ENCODE measurements around the gene SGIP1. TPM values are rescaled to one million over a fixed set of nuclear protein-coding genes. Genes with fewer than 3 reads are reported as not detected.

Gene SGIP1
- total and polyA plus RNA-seq, 2 experiments from 2014 or later, result 2.4 to 6.1 TPM

DNA sequence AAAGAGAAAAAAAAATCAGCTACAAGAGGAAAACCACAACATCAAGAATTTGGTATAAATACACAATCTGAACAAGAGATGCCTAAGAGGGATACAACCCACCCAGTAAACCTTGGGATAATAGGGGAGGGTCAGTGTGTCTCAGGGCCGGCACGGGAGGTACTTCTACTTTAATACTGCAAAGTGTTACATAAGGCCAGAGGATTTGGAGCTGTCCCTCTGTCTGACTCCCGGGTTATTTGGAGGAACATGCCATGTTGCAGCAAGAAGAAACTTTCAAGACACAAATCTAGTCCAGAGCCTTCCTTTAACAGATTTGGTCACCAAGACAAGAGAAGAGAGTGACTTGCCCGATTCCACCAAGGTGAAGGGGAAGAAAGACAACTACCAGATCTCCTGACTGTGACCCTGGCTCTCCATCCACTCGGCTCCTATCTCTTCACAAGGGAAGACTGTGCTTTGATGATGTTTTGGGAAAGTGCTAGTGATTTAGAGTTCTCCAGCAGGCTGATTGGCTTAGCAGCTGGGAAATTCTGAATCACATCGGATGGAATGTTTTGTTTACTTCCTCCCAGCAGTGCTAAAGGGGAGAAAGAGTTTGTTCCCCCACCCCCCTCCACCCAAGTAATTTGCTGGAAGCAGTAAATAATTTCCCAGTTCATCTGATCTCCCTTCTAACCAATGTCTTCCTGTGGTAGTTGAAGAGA lies 29.3 kb downstream of the SGIP1 start:
- Mint-ChIP-seq H3K27ac (peak overlapping the region; percentile 35), H3K4me1 (peaks cover 20% of the 10 kb centered on the region), H3K36me3 (ENCODE audit: low read depth) (no peaks in the 10 kb centered on the region), H3K9me3 (no peaks in the 10 kb centered on the region; the same call in 2 of the 3 replicates), H3K27me3 (ENCODE audit: insufficient read depth, low read depth, poor library complexity) (no peaks in the 10 kb centered on the region), H3K4me3 (no peak overlapping the region)
- no peaks in the 10 kb centered on the region for H4K20me1 ChIP-seq (replicated peaks; ENCODE audit: insufficient read depth)
- no peak overlapping the region for H3K4me3 ChIP-seq
- no peaks in the 10 kb centered on the region for H3K27me3 ChIP-seq (ENCODE audit: insufficient read depth)
- H3K4me1 ChIP-seq (ENCODE audit: insufficient read depth), result peaks cover 12% of the 10 kb centered on the region
- DNase-seq (ENCODE audit: low spot score) (peak; percentile 49), ATAC-seq (peak; percentile 53)
- TF ChIP-seq, protein P1, sequence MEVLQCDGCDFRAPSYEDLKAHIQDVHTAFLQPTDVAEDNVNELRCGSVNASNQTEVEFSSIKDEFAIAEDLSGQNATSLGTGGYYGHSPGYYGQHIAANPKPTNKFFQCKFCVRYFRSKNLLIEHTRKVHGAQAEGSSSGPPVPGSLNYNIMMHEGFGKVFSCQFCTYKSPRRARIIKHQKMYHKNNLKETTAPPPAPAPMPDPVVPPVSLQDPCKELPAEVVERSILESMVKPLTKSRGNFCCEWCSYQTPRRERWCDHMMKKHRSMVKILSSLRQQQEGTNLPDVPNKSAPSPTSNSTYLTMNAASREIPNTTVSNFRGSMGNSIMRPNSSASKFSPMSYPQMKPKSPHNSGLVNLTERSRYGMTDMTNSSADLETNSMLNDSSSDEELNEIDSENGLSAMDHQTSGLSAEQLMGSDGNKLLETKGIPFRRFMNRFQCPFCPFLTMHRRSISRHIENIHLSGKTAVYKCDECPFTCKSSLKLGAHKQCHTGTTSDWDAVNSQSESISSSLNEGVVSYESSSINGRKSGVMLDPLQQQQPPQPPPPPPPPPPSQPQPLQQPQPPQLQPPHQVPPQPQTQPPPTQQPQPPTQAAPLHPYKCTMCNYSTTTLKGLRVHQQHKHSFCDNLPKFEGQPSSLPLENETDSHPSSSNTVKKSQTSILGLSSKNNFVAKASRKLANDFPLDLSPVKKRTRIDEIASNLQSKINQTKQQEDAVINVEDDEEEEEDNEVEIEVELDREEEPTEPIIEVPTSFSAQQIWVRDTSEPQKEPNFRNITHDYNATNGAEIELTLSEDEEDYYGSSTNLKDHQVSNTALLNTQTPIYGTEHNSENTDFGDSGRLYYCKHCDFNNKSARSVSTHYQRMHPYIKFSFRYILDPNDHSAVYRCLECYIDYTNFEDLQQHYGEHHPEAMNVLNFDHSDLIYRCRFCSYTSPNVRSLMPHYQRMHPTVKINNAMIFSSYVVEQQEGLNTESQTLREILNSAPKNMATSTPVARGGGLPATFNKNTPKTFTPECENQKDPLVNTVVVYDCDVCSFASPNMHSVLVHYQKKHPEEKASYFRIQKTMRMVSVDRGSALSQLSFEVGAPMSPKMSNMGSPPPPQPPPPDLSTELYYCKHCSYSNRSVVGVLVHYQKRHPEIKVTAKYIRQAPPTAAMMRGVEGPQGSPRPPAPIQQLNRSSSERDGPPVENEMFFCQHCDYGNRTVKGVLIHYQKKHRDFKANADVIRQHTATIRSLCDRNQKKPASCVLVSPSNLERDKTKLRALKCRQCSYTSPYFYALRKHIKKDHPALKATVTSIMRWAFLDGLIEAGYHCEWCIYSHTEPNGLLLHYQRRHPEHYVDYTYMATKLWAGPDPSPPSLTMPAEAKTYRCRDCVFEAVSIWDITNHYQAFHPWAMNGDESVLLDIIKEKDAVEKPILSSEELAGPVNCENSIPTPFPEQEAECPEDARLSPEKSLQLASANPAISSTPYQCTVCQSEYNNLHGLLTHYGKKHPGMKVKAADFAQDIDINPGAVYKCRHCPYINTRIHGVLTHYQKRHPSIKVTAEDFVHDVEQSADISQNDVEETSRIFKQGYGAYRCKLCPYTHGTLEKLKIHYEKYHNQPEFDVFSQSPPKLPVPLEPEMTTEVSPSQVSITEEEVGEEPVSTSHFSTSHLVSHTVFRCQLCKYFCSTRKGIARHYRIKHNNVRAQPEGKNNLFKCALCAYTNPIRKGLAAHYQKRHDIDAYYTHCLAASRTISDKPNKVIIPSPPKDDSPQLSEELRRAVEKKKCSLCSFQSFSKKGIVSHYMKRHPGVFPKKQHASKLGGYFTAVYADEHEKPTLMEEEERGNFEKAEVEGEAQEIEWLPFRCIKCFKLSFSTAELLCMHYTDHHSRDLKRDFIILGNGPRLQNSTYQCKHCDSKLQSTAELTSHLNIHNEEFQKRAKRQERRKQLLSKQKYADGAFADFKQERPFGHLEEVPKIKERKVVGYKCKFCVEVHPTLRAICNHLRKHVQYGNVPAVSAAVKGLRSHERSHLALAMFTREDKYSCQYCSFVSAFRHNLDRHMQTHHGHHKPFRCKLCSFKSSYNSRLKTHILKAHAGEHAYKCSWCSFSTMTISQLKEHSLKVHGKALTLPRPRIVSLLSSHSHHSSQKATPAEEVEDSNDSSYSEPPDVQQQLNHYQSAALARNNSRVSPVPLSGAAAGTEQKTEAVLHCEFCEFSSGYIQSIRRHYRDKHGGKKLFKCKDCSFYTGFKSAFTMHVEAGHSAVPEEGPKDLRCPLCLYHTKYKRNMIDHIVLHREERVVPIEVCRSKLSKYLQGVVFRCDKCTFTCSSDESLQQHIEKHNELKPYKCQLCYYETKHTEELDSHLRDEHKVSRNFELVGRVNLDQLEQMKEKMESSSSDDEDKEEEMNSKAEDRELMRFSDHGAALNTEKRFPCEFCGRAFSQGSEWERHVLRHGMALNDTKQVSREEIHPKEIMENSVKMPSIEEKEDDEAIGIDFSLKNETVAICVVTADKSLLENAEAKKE (CRISPR knock-in tag; IDR thresholded peaks at IDR 0.05), result no peak
- TF ChIP-seq, protein P2, sequence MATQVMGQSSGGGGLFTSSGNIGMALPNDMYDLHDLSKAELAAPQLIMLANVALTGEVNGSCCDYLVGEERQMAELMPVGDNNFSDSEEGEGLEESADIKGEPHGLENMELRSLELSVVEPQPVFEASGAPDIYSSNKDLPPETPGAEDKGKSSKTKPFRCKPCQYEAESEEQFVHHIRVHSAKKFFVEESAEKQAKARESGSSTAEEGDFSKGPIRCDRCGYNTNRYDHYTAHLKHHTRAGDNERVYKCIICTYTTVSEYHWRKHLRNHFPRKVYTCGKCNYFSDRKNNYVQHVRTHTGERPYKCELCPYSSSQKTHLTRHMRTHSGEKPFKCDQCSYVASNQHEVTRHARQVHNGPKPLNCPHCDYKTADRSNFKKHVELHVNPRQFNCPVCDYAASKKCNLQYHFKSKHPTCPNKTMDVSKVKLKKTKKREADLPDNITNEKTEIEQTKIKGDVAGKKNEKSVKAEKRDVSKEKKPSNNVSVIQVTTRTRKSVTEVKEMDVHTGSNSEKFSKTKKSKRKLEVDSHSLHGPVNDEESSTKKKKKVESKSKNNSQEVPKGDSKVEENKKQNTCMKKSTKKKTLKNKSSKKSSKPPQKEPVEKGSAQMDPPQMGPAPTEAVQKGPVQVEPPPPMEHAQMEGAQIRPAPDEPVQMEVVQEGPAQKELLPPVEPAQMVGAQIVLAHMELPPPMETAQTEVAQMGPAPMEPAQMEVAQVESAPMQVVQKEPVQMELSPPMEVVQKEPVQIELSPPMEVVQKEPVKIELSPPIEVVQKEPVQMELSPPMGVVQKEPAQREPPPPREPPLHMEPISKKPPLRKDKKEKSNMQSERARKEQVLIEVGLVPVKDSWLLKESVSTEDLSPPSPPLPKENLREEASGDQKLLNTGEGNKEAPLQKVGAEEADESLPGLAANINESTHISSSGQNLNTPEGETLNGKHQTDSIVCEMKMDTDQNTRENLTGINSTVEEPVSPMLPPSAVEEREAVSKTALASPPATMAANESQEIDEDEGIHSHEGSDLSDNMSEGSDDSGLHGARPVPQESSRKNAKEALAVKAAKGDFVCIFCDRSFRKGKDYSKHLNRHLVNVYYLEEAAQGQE (IDR thresholded peaks at IDR 0.05; ENCODE audit: unreplicated experiment), result no peak
- no peak for TF ChIP-seq EZH2phosphoT487 (IDR thresholded peaks at IDR 0.05; ENCODE audit: unreplicated experiment)
- no peaks in the 10 kb centered on the region for H3K36me3 ChIP-seq (ENCODE audit: insufficient read depth)
- no peaks in the 10 kb centered on the region for H3K9me2 ChIP-seq (ENCODE audit: insufficient read depth)
- H3F3A ChIP-seq (replicated peaks; ENCODE audit: low read depth), result no peaks in the 10 kb centered on the region
- no peaks in the 10 kb centered on the region for H3K79me2 ChIP-seq (replicated peaks; ENCODE audit: insufficient read depth)
- H3K27ac ChIP-seq (ENCODE audit: low read depth), result no peak overlapping the region
- no peak overlapping the region for H3K4me2 ChIP-seq
- H2AFZ ChIP-seq, result no peak overlapping the region

All from GM23338 (cell line).